Measurements from ENCODE around the gene PGPEP1.
"Not testable (repeated sequence)": the region's sequence is repeated elsewhere in the genome, so short reads cannot be mapped to it uniquely, and the experiment has no call there.

Gene PGPEP1

GRCh38 chr19:18397242-18398202 lies 57.1 kb downstream of the PGPEP1 start, which contains the start of gene LRRC25:
Gene LRRC25, minus strand, starts transcription at chr19:18397622. Its CDS starts 659 bp downstream, at chr19:18396963.
- DNase-seq (ENCODE audit: low spot score): no peak
- no peak for ATAC-seq (ENCODE audit: low read depth)
- no peak within 1 kb of the TSS for H3K4me3 ChIP-seq (ENCODE audit: severe bottlenecking)

DNA sequence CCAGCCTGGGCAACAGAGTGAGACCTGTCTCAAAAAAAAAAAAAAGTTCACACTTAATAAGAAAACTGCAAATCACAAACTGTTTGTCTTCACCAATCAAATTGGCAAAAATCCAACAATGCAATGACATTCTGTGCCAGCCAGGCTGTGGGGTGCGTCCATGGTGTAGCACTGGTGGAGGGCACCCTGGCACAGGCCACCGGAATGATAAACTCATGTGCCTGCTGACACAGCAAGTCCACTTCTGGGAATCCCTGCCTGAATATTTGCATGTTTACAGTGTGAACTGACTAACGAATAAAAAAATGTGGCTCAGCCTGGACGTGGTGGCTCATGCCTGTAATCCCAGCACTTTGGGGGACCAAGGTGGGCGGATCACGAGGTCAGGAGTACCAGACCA lies 58.6 kb downstream of the PGPEP1 start:
- DNase-seq (ENCODE audit: low spot score) (no peak), ATAC-seq (ENCODE audit: low read depth) (peak; percentile 51; the same call in 2 of the 3 replicates)
- H3K4me3 ChIP-seq (ENCODE audit: severe bottlenecking): no peak overlapping the region
- H3K27ac ChIP-seq (ENCODE audit: poor library complexity, severe bottlenecking): no peak overlapping the region
- TF ChIP-seq, protein P1, sequence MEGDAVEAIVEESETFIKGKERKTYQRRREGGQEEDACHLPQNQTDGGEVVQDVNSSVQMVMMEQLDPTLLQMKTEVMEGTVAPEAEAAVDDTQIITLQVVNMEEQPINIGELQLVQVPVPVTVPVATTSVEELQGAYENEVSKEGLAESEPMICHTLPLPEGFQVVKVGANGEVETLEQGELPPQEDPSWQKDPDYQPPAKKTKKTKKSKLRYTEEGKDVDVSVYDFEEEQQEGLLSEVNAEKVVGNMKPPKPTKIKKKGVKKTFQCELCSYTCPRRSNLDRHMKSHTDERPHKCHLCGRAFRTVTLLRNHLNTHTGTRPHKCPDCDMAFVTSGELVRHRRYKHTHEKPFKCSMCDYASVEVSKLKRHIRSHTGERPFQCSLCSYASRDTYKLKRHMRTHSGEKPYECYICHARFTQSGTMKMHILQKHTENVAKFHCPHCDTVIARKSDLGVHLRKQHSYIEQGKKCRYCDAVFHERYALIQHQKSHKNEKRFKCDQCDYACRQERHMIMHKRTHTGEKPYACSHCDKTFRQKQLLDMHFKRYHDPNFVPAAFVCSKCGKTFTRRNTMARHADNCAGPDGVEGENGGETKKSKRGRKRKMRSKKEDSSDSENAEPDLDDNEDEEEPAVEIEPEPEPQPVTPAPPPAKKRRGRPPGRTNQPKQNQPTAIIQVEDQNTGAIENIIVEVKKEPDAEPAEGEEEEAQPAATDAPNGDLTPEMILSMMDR (IDR thresholded peaks at IDR 0.05; ENCODE audit: poor library complexity, severe bottlenecking): no peak
- H3K36me3 ChIP-seq (ENCODE audit: low read depth): no peaks in the 10 kb centered on the region
- no peaks in the 10 kb centered on the region for H3K27me3 ChIP-seq (ENCODE audit: insufficient read depth, poor library complexity, severe bottlenecking)
- H3K9me3 ChIP-seq (ENCODE audit: severe bottlenecking): no peaks in the 10 kb centered on the region
- peaks cover 4% of the 10 kb centered on the region for H3K4me1 ChIP-seq (ENCODE audit: insufficient read depth, poor library complexity, severe bottlenecking)

More at GRCh38 chr19:18397242-18398202, 57.1 kb downstream of the PGPEP1 start, which contains the start of gene LRRC25:
- no peaks in the 10 kb centered on the region for H3K27me3 ChIP-seq (ENCODE audit: insufficient read depth, poor library complexity, severe bottlenecking)
- no peak within 1 kb of the TSS for H3K27ac ChIP-seq (ENCODE audit: poor library complexity, severe bottlenecking)
- TF ChIP-seq, protein P1 (IDR thresholded peaks at IDR 0.05; ENCODE audit: poor library complexity, severe bottlenecking): no peak
- H3K36me3 ChIP-seq (ENCODE audit: low read depth): no peaks in the 10 kb centered on the region
- no peaks in the 10 kb centered on the region for H3K9me3 ChIP-seq (ENCODE audit: severe bottlenecking)
- H3K4me1 ChIP-seq (ENCODE audit: insufficient read depth, poor library complexity, severe bottlenecking): peaks cover 4% of the 10 kb centered on the region

DNA sequence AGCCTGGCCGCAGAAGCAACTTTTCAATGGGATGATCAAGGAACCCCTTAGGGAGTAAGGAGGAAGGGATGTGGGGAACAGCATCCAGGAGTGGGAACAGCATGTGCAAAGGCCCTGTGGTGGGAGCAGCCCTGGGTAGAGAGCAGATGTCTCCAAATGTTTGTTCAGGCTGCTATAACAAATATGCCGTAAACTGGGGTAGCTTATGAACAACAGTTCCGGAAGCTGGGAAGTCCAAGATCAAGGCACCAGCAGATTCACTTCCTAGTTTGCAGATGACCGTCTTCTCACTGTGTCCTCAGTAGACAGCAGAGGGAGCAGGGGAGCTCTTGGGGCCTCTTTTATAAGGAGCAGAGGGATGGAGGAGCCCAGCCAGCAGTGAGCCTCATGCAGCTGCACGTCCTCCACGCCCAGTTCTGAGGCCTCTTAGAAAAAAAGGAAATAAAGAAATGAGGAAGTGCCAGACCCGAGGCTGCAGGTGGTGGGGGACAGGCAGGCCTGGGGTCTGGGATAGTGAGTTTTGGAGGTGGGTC lies 61.2 kb downstream of the PGPEP1 start:
- Histone ChIP-seq H3K9me3 (ENCODE audit: severe bottlenecking) (no peaks in the 10 kb centered on the region), H3K27ac (ENCODE audit: poor library complexity, severe bottlenecking) (no peak overlapping the region), H3K27me3 (ENCODE audit: insufficient read depth, poor library complexity, severe bottlenecking) (no peaks in the 10 kb centered on the region), H3K36me3 (ENCODE audit: low read depth) (no peaks in the 10 kb centered on the region), H3K4me3 (ENCODE audit: severe bottlenecking) (no peak overlapping the region), H3K4me1 (ENCODE audit: insufficient read depth, poor library complexity, severe bottlenecking) (peaks cover 4% of the 10 kb centered on the region)
- ATAC-seq (ENCODE audit: low read depth) (peak; percentile 83), DNase-seq (ENCODE audit: low spot score) (no peak)
- TF ChIP-seq, protein P1 (IDR thresholded peaks at IDR 0.05; ENCODE audit: poor library complexity, severe bottlenecking): peak; percentile 57

DNA sequence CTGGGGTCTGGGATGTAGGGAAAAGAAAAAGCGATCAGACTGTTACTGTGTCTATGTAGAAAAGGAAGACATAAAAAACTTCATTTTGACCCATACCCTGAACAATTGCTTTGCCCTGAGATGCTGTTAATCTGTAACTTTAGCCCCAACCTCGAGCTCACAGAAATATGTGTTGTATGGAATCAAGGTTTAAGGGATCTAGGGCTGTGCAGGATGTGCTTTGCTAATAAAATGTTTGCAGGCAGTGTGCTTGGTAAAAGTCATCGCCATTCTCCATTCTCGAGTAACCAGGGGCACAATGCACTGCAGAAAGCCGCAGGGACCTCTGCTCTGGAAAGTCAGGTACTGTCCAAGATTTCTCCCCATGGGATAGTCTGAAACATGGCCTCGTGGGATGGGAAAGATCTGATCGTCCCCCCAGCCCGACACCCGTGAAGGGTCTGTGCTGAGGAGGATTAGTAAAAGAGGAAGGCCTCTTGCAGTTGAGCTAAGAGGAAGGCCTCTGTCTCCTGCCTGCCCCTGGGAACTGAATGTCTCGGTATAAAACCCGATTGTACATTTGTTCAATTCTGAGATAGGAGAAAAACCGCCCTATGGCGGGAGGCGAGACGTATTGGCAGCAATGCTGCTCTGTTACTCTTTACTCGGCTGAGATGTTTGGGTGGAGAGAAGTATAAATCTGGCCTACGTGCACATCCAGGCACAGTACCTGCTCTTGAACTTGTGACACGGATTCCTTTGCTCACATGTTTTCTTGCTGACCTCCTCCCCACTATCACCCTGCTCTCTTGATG lies 62.3 kb downstream of the PGPEP1 start:
- not testable (repeated sequence) for ATAC-seq (ENCODE audit: low read depth); H3K9me3 ChIP-seq (ENCODE audit: severe bottlenecking); H3K4me3 ChIP-seq (ENCODE audit: severe bottlenecking); H3K4me1 ChIP-seq (ENCODE audit: insufficient read depth, poor library complexity, severe bottlenecking); H3K27ac ChIP-seq (ENCODE audit: poor library complexity, severe bottlenecking); DNase-seq (ENCODE audit: low spot score); H3K36me3 ChIP-seq (ENCODE audit: low read depth); H3K27me3 ChIP-seq (ENCODE audit: insufficient read depth, poor library complexity, severe bottlenecking)

DNA sequence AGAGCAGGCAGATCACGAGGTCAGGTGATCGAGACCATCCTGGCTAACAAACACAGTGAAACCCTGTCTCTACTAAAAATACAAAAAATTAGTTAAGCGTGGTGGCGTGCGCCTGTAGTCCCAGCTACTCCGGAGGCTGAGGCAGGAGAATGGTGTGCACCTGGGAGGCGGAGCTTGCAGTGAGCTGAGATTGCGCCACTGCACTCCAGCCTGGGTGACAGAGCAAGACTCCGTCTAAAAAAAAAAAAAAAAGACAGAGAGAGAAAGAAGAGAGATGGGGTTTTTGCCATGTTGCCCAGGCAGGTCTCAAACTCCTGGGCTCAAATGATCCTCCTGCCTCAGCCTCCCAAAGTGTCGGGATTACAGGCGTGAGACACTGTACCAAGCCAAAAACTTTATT lies 65.4 kb downstream of the PGPEP1 start:
- H3K27ac ChIP-seq (ENCODE audit: poor library complexity, severe bottlenecking); H3K27me3 ChIP-seq (ENCODE audit: insufficient read depth, poor library complexity, severe bottlenecking); ATAC-seq (ENCODE audit: low read depth); H3K4me3 ChIP-seq (ENCODE audit: severe bottlenecking); DNase-seq (ENCODE audit: low spot score); H3K9me3 ChIP-seq (ENCODE audit: severe bottlenecking); H3K36me3 ChIP-seq (ENCODE audit: low read depth); H3K4me1 ChIP-seq (ENCODE audit: insufficient read depth, poor library complexity, severe bottlenecking): not testable (repeated sequence)
